Testis (tissue), 2 donors: ENCODE measurements around the gene GUSB.

Experiments
- POLR2A ChIP-seq: fragments of 450-650 bp; IDR thresholded peaks from one replicate; pipeline ENCODE4 v1.6.1; 2017; ENCODE audit warnings: antibody characterized with exemption, mild to moderate bottlenecking, moderate library complexity
- TF ChIP-seq, protein P1 (sequence below), 3 experiments: fragments of 450-650 bp in 2 of 3; fragments of 200-600 bp in 1 of 3; sonication (generic) in 1 of 3; IDR thresholded peaks; one replicate each; pipeline ENCODE4 v1.5.1; 2016 to 2019; ENCODE audit warnings: antibody characterized with exemption in 3 of 3, mild to moderate bottlenecking in 2 of 3, moderate library complexity in 1 of 3

DNA sequence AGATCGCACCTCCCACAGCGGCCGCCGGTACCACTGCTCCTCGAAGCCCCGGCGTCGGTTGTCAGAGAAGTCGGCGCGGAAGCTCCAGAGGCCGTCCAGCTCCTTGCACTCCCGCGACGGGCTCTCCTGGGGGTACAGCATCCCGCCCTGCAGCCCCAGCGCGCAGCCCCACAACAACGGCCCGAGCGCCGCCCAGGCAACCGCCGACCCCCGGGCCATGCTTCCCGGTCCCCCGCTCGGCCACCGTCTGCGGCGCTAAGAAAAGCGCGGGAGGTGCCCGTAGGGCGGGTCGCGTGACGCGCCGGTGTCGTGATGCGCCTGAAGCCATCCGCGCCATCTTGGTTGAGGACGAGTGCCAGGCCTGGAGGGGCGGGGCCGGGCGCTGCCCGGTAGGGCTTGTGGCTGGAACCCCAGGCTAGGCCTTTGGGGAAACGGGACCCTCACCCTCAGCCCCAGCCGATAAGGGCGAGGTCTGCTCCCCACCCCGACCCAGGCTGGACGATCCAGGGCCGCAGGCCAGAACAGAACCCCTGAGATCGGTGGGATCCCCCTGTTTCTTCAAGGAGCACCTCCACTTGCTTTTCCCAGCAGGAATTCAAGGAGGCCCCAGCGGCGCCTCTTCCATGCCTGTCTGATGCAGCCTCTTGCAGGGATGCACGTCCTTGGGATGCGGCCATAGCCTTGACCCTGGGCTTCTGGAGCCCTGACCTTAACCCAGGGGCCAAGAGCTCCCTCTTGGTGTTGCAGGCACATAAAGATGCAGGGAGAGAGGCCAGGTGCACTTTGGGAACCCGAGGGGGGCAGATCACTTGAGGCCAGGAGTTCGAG lies at the start of gene GUSB:
- TF ChIP-seq, protein P1, sequence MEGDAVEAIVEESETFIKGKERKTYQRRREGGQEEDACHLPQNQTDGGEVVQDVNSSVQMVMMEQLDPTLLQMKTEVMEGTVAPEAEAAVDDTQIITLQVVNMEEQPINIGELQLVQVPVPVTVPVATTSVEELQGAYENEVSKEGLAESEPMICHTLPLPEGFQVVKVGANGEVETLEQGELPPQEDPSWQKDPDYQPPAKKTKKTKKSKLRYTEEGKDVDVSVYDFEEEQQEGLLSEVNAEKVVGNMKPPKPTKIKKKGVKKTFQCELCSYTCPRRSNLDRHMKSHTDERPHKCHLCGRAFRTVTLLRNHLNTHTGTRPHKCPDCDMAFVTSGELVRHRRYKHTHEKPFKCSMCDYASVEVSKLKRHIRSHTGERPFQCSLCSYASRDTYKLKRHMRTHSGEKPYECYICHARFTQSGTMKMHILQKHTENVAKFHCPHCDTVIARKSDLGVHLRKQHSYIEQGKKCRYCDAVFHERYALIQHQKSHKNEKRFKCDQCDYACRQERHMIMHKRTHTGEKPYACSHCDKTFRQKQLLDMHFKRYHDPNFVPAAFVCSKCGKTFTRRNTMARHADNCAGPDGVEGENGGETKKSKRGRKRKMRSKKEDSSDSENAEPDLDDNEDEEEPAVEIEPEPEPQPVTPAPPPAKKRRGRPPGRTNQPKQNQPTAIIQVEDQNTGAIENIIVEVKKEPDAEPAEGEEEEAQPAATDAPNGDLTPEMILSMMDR (IDR thresholded peaks at IDR 0.05), result no peak
- TF ChIP-seq POLR2A, result peak; percentile 33
